Activated CD4-positive, alpha-beta T cell treated with anti-CD3 and anti-CD28 coated beads, Interleukin-2, amount 10 ng/mL, durations not matched to agents 7 days and 5 days (primary cell): ENCODE results near the gene KMT5C. TPM values are rescaled to one million over a fixed set of nuclear protein-coding genes. Genes with fewer than 3 reads are reported as not detected.
A peak's percentile ranks its signal among the peaks of the same experiment; 100 is the strongest.

Experiments used
- CTCF ChIA-PET: fragments of 350-600 bp; sonication (Branson Sonifier 250); formaldehyde crosslinking; loops from one replicate; lab custom pipeline; 2021; ENCODE audit warnings: antibody characterized with exemption; lab: Charles Lee
- POLR2A ChIA-PET: fragments of 350-600 bp; sonication (Branson Sonifier 250); formaldehyde crosslinking; loops from one replicate; lab custom pipeline; 2021; ENCODE audit warnings: antibody characterized with exemption; lab: Charles Lee
- DNase-seq: peaks from one replicate; pipeline ENCODE4 v3.0.0-alpha.2; 2020
- H3K27ac Mint-ChIP-seq: one replicate; pipeline ENCODE4 v1.8.0; 2021; ENCODE audit warnings: mild to moderate bottlenecking, moderate library complexity, mixed read lengths
- H3K27me3 Mint-ChIP-seq: one replicate; pipeline ENCODE4 v1.8.0; 2021; ENCODE audit warnings: mixed read lengths
- H3K36me3 Mint-ChIP-seq: one replicate; pipeline ENCODE4 v1.8.0; 2021; ENCODE audit warnings: low read depth, mixed read lengths
- H3K4me1 Mint-ChIP-seq: one replicate; pipeline ENCODE4 v1.8.0; 2021; ENCODE audit warnings: mixed read lengths
- H3K4me3 Mint-ChIP-seq: one replicate; pipeline ENCODE4 v1.8.0; 2021; ENCODE audit warnings: mild to moderate bottlenecking, moderate library complexity, mixed read lengths
- H3K9me3 Mint-ChIP-seq: one replicate; pipeline ENCODE4 v1.8.0; 2021; ENCODE audit warnings: mixed read lengths
- total RNA-seq, 2 experiments: library from RNA; stranded (reverse); gene quantifications; one replicate each; pipeline ENCODE4 v1.2.3, GENCODE V29; 2021

Gene KMT5C
- total RNA-seq, 2 experiments from 2014 or later = 21.7 to 28.3 TPM

DNA sequence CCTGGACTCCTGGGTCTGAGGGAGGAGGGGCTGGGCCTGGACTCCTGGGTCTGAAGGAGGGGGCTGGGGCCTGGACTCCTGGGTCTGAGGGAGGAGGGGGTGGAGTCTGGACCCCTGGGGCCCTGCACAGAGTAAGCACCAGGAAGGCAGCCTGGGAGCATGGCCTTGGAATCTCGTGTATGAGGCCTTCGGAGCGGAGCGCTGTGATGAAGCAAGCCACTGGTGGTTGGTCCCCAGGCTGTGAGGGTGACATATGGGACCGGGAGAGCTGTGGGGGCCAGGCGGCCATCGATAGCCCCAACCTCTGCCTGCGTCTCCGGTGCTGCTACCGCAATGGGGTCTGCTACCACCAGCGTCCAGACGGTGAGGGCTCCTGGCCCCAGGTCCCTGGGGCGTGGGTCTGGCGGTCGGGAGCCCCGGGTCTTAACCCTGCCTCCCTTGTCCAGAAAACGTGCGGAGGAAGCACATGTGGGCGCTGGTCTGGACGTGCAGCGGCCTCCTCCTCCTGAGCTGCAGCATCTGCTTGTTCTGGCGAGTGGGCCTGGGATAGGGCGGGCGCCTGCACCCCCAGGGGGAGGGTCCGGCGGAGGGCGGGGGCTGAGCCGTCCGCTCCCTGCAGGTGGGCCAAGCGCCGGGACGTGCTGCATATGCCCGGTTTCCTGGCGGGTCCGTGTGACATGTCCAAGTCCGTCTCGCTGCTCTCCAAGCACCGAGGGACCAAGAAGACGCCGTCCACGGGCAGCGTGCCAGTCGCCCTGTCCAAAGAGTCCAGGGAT, 37.9 kb downstream of the KMT5C start:
- H3K4me1 Mint-ChIP-seq = peaks cover 12% of the 10 kb centered on the region
- DNase-seq = no peak
- no peak overlapping the region for H3K27ac Mint-ChIP-seq
- CTCF ChIA-PET = no interaction called here
- H3K4me3 Mint-ChIP-seq = no peak overlapping the region
- H3K36me3 Mint-ChIP-seq = peaks cover 14% of the 10 kb centered on the region
- peaks cover 9% of the 10 kb centered on the region for H3K27me3 Mint-ChIP-seq
- POLR2A ChIA-PET = no interaction called here
- no peaks in the 10 kb centered on the region for H3K9me3 Mint-ChIP-seq

DNA sequence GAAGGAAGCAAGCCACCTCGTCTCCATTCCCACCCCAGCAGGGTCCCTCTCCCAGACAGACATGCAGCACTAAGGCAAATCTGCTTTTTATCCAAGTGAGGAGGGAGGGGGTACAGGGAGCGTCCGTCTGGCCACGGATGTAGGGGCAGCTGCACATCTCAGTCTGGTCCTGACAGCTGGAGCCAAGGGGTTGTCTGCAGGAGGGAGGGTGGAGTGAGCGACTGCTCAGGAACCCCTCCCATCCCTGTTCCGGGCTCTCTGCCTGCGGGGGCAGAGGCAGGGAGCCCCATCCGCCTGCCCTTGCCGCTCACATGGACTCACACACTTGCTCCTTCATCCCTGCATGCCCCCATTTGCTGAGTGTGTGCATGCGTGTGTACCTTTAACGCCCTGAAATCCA, 39.5 kb downstream of the KMT5C start:
- POLR2A ChIA-PET = no interaction called here

DNA sequence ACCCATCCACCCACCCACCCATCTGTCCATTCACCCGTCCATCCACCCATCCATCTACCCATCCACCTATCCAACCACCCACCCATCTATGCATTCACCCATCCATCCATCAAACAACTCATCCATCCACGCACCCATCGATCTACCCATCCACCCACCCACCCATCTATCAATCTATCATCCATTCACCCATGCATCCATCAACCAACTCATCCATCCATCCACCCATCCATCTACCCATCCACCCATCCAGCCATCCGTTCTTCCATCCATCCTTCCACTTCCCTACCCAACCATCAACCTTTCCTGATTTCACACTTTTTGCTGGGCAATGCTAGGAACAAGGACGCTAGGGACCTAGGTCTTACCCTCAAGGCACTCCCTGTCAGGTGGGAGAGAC, 42.3 kb downstream of the KMT5C start:
- Mint-ChIP-seq H3K9me3 (no peaks in the 10 kb centered on the region), H3K36me3 (peaks cover 27% of the 10 kb centered on the region), H3K27ac (no peak overlapping the region), H3K4me3 (peak overlapping the region; percentile 88), H3K27me3 (no peaks in the 10 kb centered on the region), H3K4me1 (peaks cover 34% of the 10 kb centered on the region)
- DNase-seq = no peak
- ChIA-PET CTCF (no interaction called here), POLR2A (no interaction called here)

More for the DNA sequence above, 39.5 kb downstream of the KMT5C start:
- peaks cover 14% of the 10 kb centered on the region for H3K36me3 Mint-ChIP-seq
- DNase-seq = no peak
- H3K9me3 Mint-ChIP-seq = no peaks in the 10 kb centered on the region
- CTCF ChIA-PET = no interaction called here
- H3K27me3 Mint-ChIP-seq = peaks cover 2% of the 10 kb centered on the region
- peaks cover 21% of the 10 kb centered on the region for H3K4me1 Mint-ChIP-seq
- H3K27ac Mint-ChIP-seq = no peak overlapping the region
- H3K4me3 Mint-ChIP-seq = no peak overlapping the region

DNA sequence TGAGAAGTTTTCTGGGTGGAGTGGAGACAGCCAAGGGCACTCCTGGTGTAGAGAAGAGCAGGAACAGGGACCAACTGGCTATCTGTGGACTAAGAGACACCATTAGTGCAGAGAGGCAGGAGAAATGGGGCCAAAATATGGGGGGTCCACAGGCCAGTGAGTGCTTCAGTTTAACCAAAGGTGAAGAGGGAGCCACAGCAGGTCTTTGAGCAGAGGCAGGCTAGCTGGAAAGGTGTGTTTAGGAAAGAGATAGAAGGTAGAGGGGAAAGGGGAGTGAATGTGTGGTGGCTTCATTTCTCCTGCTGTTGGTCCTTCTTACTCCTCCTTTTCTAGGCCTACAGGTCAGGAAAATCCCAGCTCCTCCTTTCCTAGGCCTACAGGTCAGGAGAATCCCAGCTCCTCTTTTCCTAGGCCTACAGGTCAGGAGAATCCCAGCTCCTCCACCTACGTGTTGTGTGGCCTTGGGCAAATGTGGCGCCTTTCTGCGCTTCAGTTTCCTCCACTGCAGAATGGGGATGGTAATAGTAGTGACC, 42.9 kb downstream of the KMT5C start:
- Mint-ChIP-seq H3K27me3 (no peaks in the 10 kb centered on the region), H3K4me1 (peaks cover 40% of the 10 kb centered on the region), H3K4me3 (peak overlapping the region; percentile 88), H3K27ac (peak overlapping the region; percentile 95), H3K36me3 (peaks cover 33% of the 10 kb centered on the region), H3K9me3 (no peaks in the 10 kb centered on the region)
- CTCF ChIA-PET = interaction anchor here (0.8 to 2.0 kb wide), 8 partner anchors 12 to 85 kb away, joined by 3 to 8 read pairs (median 4); no protein-coding TSS in a partner anchor
- no peak for DNase-seq
- POLR2A ChIA-PET = interaction anchor here (1.3 kb wide), 1 partner anchor 80 kb away, joined by 3 read pairs; no protein-coding TSS in a partner anchor

DNA sequence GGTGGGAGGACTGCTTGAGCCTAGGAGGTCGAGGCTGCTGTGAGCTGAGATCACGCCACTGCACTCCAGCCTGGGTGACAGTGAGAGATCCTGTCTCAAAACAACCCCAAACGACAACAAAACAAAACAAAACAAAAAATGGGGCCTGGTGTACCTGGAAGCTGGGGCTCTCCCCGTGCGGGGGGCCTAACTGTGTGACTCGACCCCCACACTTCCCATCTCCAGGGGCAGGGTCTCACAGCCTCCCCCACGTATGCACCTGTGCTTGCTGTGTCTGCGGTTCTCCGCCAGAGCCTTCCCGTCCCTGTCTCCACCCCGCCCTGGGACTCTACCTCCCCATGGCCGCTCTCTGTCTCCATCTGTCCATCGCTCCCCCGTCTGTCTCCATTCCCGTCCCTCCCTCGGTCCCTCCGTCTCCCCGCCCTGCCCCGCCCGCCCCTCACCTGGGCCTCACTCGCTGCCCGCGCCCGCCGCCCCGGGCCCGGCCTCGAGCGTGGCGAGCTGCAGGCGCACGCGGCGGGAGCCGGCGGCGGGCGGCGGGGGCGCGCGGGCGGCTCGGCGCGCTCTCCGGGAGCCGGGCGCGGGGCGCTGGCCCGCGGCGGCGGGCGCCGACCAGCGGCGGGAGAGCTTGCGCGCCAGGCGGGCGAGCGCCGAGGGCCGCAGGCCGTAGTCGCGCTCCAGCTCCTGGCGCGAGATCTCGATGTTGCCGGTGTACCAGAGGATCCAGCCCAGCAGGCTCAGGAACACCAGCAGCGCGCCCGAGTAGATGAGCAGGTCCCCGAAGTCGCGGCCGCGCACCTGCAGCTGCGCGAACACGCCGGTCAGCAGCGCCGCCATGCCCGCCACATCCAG, 43.8 kb downstream of the KMT5C start:
- Mint-ChIP-seq H3K27me3 (no peaks in the 10 kb centered on the region), H3K36me3 (peaks cover 41% of the 10 kb centered on the region), H3K4me3 (peak overlapping the region; percentile 88), H3K4me1 (peaks cover 49% of the 10 kb centered on the region), H3K27ac (peak overlapping the region; percentile 95), H3K9me3 (no peaks in the 10 kb centered on the region)
- ChIA-PET POLR2A (interaction anchor here (0.9 to 2.6 kb wide), 4 partner anchors 22 to 124 kb away, joined by 3 to 12 read pairs (median 4); partner anchors contain the start of genes PPP6R1 and UBE2S), CTCF (interaction anchor here (0.6 to 2.0 kb wide), 18 partner anchors 8 to 270 kb away, joined by 3 to 8 read pairs (median 4); no protein-coding TSS in a partner anchor)
- peak; percentile 56 for DNase-seq

DNA sequence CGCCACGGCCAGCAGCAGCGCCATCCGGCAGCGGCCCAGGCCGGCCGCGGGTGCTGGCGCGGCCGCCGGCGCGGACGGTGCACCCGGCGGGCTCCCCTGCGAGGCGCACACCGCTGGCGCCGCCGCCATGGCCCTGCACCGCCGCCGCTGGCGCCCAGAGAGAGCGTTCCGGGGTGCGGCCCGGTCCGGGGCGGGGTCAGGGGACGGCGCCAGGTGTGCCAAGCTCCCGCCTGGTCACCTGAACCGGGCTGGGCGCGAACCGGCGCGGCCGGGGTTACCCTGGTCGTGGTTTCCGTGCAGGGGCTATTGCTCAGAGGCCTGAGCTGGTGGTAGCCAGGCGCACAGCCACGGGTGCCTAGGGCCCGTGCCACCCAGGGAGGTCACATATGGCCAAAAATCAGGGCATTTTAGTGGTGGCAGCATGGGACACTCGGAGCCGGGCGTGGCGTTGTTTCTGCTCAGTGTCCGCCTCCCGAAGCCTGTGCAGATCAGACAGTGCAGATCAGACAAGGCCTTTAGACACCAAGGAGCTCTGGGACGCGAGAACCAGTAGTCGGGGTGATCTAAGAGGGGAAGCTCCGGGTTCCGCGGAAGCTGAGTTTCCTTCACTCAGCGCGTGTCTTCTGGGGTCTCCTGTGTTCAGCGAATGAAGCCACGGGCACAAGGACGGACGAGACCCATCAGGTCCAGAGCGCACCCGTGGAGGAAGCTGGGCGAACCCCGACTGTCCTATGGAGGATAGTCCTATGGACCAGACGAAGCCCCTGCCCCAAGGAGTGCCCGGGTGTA, 44.6 kb downstream of the KMT5C start, which contains the start of gene TMEM238:
TMEM238 (minus strand) TSS at position 162 of the 789 bp plus-strand sequence; CDS start at position 129, 33 bp downstream.
- ChIA-PET CTCF (interaction anchor here (0.7 to 2.0 kb wide), 16 partner anchors 9 to 269 kb away, joined by 3 to 8 read pairs (median 4); no protein-coding TSS in a partner anchor), POLR2A (interaction anchor here (0.6 to 2.6 kb wide), 4 partner anchors 21 to 243 kb away, joined by 3 to 12 read pairs (median 4); partner anchors contain the start of genes PPP6R1 and UBE2S)
- no peaks in the 10 kb centered on the region for H3K9me3 Mint-ChIP-seq
- no peaks in the 10 kb centered on the region for H3K27me3 Mint-ChIP-seq
- peak within 1 kb of the TSS; percentile 96 for H3K27ac Mint-ChIP-seq
- H3K36me3 Mint-ChIP-seq = peaks cover 48% of the 10 kb centered on the region
- peaks cover 54% of the 10 kb centered on the region for H3K4me1 Mint-ChIP-seq
- peak; percentile 45 for DNase-seq
- peak within 1 kb of the TSS; percentile 99 for H3K4me3 Mint-ChIP-seq

DNA sequence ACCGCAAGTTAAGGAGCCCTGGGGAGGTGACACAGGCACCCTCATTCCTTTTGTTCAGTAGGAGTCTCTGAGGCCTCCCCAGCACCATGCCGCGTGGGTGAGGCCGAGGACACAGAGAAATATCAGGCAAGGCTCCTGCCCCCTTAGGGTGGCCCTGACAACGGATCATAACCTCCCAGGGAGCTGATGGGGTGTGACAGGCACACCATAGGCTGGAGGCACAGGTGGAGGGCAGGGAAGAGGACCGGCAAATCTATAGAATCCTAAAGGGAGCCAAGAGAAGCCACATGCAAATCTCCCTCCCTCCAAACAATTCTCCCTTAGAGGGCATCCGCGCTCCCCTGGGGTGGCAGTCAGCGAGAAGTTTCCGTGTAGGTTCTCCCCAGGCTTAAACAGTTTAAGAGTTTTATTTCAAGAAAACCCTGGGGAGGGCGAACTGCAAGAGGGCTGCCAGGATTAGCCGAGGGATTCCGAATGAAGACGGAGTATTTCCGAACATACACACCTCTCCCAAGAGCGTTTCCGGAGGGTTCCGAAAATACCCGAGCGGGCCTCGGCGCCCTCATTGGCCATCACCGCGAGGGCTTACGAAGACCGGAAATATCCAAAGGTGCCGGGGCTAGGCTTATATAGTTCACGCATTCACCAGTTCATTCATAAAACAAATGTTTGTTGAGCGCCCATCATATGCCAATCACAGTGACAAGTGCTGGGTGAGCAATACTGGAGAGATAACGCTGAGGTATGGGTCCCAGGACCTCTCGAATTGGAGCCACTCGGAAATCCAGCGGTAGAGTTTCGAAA, 45.4 kb downstream of the KMT5C start:
- Mint-ChIP-seq H3K36me3 (peaks cover 53% of the 10 kb centered on the region), H3K27me3 (no peaks in the 10 kb centered on the region), H3K4me3 (peak overlapping the region; percentile 99), H3K27ac (peak overlapping the region; percentile 96), H3K9me3 (no peaks in the 10 kb centered on the region), H3K4me1 (peaks cover 61% of the 10 kb centered on the region)
- ChIA-PET POLR2A (interaction anchor here (0.6 to 2.6 kb wide), 3 partner anchors 22 to 244 kb away, joined by 3 to 12 read pairs (median 5); partner anchors contain the start of genes PPP6R1 and UBE2S), CTCF (interaction anchor here (0.9 to 1.5 kb wide), 7 partner anchors 10 to 84 kb away, joined by 3 to 5 read pairs (median 3); no protein-coding TSS in a partner anchor)
- peak; percentile 98 for DNase-seq

DNA sequence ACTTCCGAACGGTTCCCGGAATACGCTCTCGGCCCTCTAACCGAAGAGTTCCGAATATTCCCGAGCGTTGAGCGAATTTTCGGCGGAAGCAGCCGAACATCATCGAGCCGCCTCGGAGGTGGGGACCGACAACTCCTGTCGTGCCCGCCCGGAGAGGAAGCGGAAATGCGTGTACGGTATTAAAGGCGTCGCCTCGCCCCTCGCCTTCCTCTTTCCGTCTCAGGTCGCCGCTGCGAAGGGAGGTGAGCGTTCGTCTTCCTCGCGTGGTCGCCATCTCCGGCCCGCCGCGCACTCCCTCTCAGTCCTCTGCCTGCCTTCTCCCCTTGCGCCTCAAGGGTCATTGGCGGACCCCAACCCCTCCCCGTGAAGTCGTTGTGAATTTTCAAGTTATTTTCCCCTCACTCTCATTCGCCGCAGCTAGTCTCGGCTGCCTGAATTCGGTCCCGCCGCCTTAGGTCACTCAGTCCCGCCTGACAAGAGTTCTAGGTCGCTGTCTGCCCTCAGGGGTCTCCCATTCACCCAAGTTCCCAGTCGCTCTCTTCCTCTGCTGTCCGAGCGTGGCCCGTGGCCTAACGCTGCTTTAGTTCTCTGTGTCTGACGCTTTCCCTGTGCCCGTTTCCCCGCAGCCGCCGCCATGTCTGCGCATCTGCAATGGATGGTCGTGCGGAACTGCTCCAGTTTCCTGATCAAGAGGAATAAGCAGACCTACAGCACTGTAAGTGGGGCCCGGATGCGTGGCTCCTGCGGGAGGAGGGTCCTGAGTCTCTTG, 46.2 kb downstream of the KMT5C start, which contains the start of gene RPL28:
RPL28 (plus strand) TSS at position 209 of the 769 bp plus-strand sequence; CDS start at position 635, 426 bp downstream.
- Mint-ChIP-seq H3K4me1 (peaks cover 67% of the 10 kb centered on the region), H3K4me3 (peak within 1 kb of the TSS; percentile 99), H3K36me3 (peaks cover 56% of the 10 kb centered on the region), H3K9me3 (no peaks in the 10 kb centered on the region), H3K27me3 (no peaks in the 10 kb centered on the region), H3K27ac (peak within 1 kb of the TSS; percentile 96)
- ChIA-PET POLR2A (interaction anchor here (2.6 kb wide), 1 partner anchor 22 kb away, joined by 12 read pairs; the partner anchor contains the start of gene UBE2S), CTCF (interaction anchor here (0.8 kb wide), 1 partner anchor 268 kb away, joined by 4 read pairs; no protein-coding TSS in a partner anchor)
- DNase-seq = peak; percentile 99

DNA sequence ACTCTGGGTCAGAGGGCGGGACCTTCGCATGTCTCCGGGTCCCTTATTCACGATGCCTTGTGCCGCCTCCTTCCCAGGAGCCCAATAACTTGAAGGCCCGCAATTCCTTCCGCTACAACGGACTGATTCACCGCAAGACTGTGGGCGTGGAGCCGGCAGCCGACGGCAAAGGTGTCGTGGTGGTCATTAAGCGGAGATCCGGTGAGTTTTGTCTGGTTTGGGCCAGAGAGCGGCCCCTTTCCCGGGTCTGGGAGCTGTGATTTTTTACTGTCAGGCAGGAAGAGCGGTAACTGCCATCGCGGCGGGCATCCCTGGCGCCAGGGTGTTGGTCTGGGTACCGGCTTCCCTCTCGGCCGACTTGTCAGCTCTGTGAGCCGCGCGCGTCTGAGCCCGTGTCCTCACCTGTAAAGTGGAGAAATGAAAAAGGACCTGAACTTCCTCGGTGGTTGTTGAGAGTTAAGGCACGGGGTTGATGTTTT, 46.9 kb downstream of the KMT5C start:
- DNase-seq = no peak
- H3K4me3 Mint-ChIP-seq = peak overlapping the region; percentile 99
- peaks cover 65% of the 10 kb centered on the region for H3K4me1 Mint-ChIP-seq
- H3K27me3 Mint-ChIP-seq = no peaks in the 10 kb centered on the region
- ChIA-PET CTCF (interaction anchor here (0.8 kb wide), 1 partner anchor 268 kb away, joined by 4 read pairs; no protein-coding TSS in a partner anchor), POLR2A (no interaction called here)
- H3K27ac Mint-ChIP-seq = peak overlapping the region; percentile 96
- peaks cover 56% of the 10 kb centered on the region for H3K36me3 Mint-ChIP-seq
- H3K9me3 Mint-ChIP-seq = no peaks in the 10 kb centered on the region
